ENCODE results near the gene FAM98A. TPM values are rescaled to one million over a fixed set of nuclear protein-coding genes. Genes with fewer than 3 reads are reported as not detected.

The FAM98A gene
- total RNA-seq, 3 donors from 2014 or later, result 21.7 to 117 (median 31.8) TPM

GRCh38 chr2:33541243-33541642 lies 57.9 kb downstream of the FAM98A start:
- no peak for DNase-seq (ENCODE audit: low spot score in 2 of 2)
- TF ChIP-seq CTCF (IDR thresholded peaks at IDR 0.05), result no peak
- no peak for TF ChIP-seq POLR2A (IDR thresholded peaks at IDR 0.05)
- no peak for TF ChIP-seq POLR2AphosphoS5 (IDR thresholded peaks at IDR 0.05)
- intact Hi-C loops (cut with DNase I; ENCODE audit: low total_unique reads), result no loop called here
- H3K4me3 ChIP-seq, result no peak overlapping the region
- H3K9me3 ChIP-seq, result no peaks in the 10 kb centered on the region
- H3K27me3 ChIP-seq, result no peaks in the 10 kb centered on the region
- no peaks in the 10 kb centered on the region for H3K4me1 ChIP-seq
- H3K36me3 ChIP-seq, result no peaks in the 10 kb centered on the region
- H3K27ac ChIP-seq, result no peak overlapping the region

- TF ChIP-seq POLR2A (IDR thresholded peaks at IDR 0.05) (no peak), CTCF (IDR thresholded peaks at IDR 0.05) (no peak), POLR2AphosphoS5 (IDR thresholded peaks at IDR 0.05) (no peak)
- intact Hi-C loops (cut with DNase I; ENCODE audit: low total_unique reads), result no loop called here
- no peaks in the 10 kb centered on the region for H3K27me3 ChIP-seq
- H3K9me3 ChIP-seq, result no peaks in the 10 kb centered on the region
- no peak for DNase-seq (ENCODE audit: low spot score in 2 of 2)
- H3K4me1 ChIP-seq, result no peaks in the 10 kb centered on the region
- H3K27ac ChIP-seq, result no peak overlapping the region
- no peak overlapping the region for H3K4me3 ChIP-seq
- H3K36me3 ChIP-seq, result no peaks in the 10 kb centered on the region
These were observed 63.7 kb downstream of the FAM98A start for GRCh38 chr2:33535421-33535820.

Other genes with a start within 250 kb of the FAM98A start
- 10 to 100 TPM in 2 of 3 donors, 1 to 10 TPM in 1; 9.3 to 23.9 (median 13.1) TPM for gene RASGRP3, start 122.7 kb downstream of the FAM98A start, total RNA-seq

Measured in breast epithelium (tissue), 4 donors.